ENCODE results near the gene EBF3.

GRCh38 chr10:129820451-129820850, 143.6 kb downstream of the EBF3 start:
- no peak for TF ChIP-seq EZH2 (IDR thresholded peaks at IDR 0.05; ENCODE audit: low read depth)
- no peak for TF ChIP-seq CTCF (conservative IDR thresholded peaks at IDR 0.05)

All from PC-9 (cell line).